8988T (cell line): ENCODE data around the gene DEFB123.
"Not testable (repeated sequence)": the region's sequence is repeated elsewhere in the genome, so short reads cannot be mapped to it uniquely, and the experiment has no call there.

ENCODE experiments used
- DNase-seq: peaks from one replicate; pipeline ENCODE4 v3.0.0; 2011

Gene DEFB123, protein sequence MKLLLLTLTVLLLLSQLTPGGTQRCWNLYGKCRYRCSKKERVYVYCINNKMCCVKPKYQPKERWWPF

DNA sequence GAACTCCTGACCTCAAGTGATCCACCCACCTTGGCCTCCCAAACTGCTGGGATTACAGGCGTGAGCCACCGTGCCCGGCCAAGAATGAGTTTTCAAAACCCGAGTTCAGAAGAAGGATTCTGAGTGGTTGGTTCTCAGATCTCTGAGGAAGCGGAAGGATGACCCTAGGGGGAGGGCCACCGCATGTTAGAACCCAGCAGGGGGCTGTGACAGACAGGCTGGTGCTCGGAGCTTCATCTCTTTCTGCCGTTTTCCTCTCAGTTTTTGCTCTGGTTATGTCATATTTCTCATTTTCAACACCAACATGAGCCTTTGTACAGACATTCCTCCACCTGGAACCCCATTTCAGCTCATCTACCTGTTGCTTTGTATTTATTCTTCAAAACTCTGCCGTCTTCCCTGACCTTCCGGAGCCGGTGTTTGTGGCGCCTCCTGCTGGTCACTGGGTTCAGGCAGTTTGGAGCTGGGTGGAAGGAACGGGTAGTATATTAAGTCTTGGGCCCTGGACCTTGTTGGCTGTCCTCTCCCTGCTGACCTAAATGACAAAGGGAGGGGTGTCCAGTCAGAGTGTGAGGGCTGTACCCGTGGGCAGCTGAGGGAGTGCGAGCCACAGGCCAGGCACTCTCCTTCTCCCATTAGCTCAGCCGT lies at the start of gene DEFB123:
Gene DEFB123, plus strand, starts transcription at position 621 of the 648 bp plus-strand sequence. CDS start 67 bp downstream, outside the sequence.
- DNase-seq, result no peak

DNA sequence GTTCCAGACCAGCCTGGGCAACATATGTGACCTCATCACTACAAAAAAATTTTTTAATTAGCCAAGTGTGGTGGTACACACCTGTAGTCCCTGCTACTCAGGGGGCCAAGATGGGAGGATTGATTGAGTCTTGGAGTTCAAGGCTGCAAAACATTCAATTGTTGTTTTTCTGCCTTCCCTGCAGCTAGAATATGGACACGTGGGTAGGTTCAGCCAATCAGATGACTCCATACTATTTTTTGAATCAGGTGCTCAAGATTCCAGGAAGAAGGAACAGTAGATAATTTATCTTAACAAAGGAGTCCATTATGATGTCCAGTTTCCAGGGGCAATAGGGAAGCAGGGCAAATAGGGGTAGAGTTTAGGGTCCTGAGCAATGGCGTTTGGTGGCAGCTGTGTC lies 47.6 kb upstream of the DEFB123 start:
- DNase-seq, result no peak

DNA sequence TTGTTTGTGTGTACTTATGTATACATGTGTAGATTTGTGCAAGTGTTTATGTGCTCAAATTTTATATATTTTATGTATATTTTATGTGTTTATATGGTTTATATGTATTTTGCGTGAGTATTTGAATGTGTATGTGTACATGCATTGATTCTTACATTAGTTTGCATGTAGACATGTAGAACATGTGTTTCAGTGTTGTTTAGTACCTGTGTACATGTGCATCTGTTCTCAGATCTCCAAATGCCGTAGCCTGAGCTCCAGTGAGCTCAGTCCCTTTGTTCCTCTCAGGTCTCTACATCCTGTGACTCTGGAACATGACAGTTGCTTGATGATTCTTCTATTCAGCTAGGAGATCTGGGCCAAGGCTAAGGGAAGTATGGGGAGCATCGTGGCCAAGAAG lies 45.5 kb upstream of the DEFB123 start:
- DNase-seq, result no peak

DNA sequence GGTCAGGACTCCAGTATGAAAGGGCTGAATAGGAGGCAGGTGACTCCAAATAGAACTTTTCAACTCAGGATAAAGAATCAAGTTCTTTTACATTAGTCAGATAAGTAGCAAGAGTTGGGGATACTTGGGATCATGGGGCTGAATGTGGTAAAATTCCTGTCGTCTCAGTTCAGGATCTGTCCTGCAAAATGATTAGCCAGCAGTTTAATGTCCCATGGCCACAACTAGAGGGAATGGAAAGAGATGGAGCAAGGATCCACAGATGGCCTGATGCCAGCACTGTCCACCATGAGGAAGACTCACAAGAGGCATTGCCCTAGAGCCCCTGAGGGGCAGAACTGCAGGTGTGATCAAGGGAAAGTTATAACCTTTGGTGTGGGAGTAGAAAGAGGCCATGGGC lies 36.5 kb upstream of the DEFB123 start:
- DNase-seq, result no peak

DNA sequence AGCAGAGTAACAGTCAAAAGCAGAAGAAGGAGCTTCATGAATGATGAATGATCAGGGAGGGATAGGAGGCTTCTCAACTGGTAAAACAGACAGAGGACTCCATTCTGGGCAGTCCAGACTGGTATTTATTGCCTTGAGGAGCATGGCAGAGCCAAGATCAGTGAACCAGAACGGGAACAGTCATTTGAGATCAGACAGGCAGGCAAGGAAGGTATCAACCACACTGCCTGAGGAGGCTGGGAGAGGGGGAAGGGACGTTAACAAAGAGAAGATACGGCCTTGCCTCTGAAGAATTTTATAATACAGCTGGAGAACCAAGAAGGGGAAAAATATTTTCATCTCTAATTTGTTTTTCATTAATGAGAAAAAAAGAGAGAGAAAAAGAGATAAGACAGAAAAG lies 34.3 kb upstream of the DEFB123 start, which contains the start of gene DEFB121:
Gene DEFB121, minus strand, starts transcription at position 101 of the 400 bp plus-strand sequence. Its CDS starts 63 bp downstream, at position 38.
- DNase-seq, result no peak

DNA sequence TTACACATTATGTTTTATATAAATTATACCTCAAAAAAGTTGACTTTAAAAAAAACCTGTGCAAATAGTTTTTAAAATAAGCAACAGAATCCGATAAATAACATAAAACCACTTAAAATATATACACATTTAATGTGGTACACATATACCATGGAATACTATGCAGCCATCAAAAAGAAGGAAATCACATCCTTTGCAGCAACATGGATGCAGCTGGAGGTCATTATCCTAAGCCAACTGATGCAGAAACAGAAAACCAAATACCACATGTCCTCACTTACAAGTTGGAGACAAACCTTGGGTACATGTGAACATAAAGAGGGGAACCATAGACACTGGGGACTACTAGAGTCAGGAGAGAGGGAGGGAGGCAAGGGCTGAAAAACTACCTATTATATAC lies 30.4 kb upstream of the DEFB123 start:
- DNase-seq, result no peak

DNA sequence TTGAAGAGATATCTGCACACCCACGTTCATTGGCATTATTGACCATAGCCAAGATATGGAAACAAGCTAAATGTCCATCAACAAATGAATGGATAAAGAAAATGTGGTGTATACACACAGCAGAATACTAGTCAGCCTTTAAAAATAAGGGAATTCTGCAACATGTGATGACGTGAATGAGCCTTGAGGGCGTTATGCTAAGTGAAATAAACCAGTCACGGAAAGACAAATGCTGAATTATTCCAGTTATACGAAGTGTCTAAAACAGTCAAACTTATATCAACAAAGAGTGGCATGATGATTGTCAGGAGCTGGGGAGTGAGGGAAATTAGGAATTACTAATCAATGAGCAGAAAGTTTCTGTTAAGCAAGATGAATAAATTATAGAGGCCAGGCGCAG lies 26.1 kb upstream of the DEFB123 start:
- no peak for DNase-seq

DNA sequence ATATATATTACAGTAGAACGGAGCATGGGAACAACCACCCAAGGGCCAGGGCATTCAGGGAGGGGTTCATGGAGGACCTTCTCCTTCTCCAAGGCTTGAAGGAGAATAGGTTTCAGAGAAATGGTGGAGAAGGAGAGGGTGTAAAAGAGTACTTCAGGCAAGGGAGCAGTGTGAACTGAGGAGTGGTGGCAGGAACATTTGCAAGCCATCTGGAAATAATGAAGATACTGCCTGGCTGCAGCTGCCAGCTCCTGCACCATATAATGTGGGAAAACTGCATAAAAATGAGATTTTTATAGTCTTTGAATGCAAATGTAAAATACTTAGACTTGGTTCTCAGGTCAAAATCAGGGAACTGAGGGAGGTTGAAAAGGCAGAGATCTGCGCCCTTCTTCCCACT lies 24.8 kb upstream of the DEFB123 start:
- no peak for DNase-seq

DNA sequence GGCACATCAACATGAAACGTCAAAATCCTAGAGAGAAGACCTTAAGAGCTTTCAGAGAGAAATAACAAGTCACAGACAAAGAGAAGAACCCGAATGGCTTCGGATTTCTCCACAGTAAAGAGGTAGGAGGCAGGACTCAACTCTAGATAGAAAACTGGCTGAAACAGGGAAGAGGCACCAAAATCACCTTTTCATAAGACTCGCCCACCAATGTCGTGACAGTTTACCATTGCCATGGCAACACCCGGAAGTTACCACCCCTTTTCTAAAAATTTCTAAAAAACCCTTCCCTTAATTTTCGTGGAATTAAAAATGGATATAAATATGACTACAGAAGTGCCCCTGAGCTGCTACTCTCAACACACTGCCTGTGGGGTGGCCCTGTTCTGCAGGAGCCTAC lies 22.1 kb upstream of the DEFB123 start:
- DNase-seq, result no peak

DNA sequence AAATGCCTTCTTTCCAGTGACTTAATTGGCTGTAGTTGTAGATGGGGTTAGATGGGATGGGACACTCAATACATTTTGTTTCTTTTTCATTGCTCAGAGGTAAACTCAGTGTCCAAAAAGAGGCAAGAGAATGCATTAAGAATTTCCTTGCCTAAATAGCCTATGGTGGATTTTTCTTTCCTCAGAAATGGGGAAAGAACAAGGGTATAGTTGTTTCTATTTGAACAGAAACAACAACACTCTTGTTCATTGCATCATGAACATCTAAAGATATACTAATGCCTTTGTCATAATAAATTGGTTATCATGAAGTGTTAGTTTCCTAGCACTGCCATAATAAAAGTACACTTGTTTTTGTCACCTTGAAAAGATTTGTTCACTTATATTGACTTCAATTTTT lies 14.6 kb upstream of the DEFB123 start:
- no peak for DNase-seq

DNA sequence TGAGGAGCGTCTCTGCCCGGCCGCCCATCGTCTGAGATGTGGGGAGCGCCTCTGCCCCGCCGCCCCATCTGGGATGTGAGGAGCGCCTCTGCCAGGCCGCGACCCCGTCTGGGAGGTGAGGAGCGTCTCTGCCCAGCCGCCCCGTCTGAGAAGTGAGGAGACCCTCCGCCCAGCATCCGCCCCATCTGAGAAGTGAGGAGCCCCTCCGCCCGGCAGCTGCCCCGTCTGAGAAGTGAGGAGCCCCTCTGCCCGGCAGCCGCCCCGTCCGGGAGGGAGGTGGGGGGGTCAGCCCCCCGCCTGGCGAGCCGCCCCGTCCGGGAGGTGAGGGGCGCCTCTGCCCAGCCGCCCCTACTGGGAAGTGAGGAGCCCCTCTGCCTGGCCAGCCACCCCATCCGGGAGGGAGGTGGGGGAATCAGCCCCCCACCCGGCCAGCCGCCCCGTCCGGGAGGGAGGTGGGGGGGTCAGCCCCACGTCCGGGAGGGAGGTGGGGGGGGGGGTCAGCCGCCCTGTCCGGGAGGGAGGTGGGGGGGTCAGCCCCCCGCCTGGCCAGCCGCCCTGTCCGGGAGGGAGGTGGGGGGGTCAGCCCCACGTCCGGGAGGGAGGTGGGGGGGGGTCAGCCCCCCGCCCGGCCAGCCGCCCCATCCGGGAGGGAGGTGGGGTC lies 13.4 kb upstream of the DEFB123 start:
- DNase-seq, result not testable (repeated sequence)

DNA sequence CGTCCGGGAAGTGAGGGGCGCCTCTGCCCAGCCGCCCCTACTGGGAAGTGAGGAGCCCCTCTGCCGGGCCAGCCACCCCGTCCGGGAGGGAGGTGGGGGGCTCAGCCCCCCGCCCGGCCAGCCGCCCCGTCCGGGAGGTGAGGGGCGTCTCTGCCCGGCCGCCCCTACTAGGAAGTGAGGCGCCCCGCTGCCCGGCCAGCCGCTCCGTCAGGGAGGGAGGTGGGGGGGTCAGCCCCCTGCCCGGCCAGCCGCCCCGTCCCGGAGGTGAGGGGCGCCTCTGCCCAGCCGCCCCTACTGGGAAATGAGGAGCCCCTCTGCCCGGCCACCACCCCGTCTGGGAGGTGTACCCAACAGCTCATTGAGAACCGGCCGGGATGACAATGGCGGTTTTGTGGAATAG lies 12.9 kb upstream of the DEFB123 start:
- not testable (repeated sequence) for DNase-seq

DNA sequence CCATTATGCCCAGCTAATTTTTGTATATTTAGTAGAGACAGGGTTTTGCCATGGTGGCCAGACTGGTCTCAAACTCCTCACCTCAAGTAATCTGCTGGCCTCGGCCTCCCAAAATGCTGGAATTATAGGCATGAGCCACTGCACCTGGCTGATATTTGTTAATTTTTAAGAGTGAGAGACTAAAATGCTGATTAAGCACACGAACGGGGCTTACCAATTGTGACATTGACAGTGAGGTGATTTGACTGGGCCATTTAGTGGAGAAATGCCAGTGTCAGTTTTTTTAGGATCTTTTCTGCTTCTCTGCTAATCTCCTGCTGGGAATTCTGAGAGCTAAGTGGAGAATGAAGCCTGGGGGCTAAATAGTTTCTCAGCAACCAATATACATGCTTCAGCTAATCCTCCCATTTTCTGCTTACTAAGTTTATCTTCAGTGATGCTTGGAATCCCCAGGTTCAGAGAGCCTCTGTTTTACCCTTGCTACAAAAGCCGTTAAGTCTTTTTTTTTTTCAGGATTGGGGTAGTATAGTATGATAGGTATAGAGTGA lies 9.8 kb upstream of the DEFB123 start:
- no peak for DNase-seq

DNA sequence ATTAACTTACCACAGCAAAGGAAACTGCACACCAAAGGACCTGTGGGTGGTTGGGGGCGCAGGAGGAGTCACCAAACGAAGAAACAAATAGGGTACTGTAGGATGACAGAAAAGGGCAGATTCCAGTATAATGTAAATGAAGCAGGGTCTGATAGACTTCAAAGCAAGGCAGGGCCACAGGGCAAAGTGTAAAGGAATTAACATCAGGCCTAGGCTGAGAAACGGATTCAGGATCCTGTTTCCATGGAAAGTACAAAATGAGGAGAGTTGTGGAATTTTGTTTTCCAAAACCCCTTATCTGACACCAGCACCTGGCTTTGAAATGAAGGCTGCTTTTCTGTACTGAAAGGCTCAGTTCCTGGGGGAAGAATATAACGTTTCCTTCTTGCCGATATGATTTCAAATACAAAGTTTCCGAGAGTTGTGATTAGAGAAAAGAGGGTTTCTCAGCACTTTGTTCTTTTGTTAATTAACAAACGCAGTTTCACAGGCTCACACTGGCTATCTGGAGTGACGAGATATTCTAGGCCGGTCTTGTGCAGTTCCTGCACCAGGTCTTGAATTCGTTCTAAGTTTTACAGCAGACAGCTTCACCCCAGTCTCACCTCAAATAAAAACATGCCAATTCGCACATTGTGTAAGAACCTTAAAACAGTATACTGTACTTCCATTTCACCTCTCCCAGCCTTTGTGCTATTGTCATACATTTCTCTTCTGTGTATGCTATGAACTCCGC lies 5.8 kb downstream of the DEFB123 start:
- DNase-seq, result no peak

DNA sequence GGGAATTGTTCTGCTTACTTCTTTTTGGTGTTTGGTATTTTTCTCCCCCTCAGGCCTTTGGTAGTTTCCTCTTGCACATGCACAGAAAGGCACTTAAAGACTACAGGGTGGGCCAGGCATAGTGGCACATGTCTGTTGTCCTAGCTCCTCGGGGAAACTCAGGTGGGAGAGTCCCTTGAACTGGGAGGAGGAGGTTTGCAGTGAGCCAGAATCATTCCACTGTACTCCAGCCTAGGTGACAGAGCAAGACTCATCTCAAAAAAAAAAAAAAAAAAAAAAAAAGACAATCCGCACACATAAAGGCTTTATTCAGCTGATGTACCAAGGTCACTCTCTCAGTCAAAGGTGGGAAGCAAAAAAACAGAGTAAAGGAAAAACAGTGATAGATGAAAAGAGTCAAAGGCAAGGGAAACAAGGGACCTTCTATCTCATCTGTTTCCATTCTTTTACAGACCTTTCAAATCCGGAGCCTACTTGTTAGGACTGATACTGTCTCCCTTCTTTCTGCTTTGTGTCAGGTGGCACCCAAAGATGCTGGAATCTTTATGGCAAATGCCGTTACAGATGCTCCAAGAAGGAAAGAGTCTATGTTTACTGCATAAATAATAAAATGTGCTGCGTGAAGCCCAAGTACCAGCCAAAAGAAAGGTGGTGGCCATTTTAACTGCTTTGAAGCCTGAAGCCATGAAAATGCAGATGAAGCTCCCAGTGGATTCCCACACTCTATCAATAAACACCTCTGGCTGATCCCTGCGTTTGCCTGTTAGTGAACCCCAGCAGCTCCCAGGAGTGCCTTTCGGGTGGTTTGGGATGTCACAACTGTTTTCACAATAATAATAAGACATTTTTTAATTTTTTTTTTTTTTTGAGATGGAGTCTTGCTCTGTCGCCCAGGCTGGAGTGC lies 9.3 kb downstream of the DEFB123 start:
- DNase-seq, result no peak

DNA sequence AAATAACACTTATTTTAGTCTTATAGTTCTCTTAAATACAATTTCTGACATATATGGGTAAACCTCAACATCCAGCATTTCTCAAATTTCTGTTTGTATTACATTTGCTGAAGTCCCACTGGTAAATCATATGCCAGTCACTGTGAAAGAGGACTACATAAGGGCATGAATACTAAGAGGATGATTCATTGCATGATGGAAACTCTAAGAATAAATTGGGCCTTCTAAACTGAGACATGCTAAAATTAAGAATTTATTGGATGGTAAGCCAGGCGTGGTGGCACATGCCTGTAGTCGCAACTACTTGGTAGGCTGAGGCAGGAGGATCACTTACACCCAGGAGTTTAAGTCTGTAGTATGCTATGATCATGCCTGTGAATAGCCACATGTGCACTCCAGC lies 12.1 kb downstream of the DEFB123 start:
- DNase-seq, result no peak

DNA sequence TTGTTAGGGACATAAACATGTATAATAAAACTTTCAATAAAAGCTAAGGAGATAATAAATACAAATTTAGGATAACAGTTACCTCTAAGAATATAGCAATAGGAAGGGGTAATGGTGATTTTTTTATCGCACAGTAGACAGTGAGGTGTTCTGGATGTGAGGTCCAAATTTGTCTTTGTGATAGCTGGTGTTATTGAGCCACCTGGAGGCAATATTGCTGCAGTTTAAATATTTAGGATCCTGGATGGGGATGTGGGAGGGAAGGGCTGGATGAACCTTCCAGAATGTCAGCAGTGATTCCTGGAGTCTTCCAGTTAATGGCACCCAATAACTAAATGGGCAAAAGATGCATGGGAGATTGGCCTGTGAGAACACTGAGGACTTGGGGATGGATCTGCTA lies 13.9 kb downstream of the DEFB123 start:
- DNase-seq, result no peak

DNA sequence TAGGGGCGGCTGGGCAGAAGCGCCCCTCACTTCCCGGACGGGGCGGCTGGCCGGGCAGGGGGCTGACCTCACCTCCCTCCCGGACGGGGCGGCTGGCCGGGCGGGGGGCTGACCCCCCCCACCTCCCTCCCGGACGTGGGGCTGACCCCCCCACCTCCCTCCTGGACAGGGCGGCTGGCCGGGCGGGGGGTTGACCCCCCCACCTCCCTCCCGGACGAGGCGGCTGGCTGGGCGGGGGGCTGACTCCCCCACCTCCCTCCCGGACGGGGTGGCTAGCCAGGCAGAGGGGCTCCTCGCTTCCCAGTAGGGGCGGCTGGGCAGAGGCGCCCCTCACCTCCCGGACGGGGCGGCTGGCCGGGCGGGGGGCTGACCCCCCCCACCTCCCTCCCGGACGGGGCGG lies 30.5 kb downstream of the DEFB123 start:
- DNase-seq, result not testable (repeated sequence)

DNA sequence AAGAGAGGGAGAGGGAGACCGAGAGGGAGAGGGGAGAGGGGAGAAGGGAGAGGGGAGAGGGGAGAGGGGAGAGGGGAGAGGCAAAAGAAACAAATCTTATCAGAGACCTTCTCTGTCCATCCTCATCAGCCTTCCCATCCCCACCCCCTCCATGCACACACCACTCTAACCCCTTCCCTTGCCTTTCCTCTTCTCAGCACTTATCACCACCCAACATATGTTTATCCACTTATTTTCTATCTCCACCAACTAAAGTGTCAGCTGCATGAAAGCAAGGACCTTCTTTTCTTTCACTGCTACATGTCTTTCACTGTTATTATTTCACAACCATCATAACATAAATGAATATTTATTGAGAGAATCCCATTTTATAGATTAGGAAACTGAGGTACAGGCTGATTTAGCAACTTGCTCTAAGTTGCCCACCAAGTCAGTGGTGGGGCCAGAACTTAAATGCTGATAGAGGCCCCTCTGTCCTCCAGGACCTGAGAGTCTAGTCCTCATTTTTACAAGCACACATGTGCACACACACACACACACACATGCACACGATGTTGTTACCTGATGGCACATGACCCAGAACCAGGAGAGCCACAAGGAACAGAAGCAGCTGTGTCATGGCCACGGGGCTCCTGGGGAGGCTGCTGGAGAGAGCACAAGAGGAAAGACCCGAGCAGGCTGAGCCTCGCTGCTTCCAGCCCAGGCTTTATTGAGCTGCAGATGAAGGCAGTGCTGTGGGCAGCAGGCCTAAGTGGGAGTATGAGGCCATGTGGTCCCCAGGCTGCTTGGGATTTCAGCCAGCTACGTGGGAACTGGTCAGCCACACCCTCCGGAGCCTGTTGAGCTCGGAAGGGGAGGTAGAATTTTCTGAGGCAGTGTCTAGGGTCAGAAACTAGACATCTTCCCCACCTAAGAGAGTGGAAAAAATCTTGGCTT lies 32.2 kb downstream of the DEFB123 start:
- no peak for DNase-seq

DNA sequence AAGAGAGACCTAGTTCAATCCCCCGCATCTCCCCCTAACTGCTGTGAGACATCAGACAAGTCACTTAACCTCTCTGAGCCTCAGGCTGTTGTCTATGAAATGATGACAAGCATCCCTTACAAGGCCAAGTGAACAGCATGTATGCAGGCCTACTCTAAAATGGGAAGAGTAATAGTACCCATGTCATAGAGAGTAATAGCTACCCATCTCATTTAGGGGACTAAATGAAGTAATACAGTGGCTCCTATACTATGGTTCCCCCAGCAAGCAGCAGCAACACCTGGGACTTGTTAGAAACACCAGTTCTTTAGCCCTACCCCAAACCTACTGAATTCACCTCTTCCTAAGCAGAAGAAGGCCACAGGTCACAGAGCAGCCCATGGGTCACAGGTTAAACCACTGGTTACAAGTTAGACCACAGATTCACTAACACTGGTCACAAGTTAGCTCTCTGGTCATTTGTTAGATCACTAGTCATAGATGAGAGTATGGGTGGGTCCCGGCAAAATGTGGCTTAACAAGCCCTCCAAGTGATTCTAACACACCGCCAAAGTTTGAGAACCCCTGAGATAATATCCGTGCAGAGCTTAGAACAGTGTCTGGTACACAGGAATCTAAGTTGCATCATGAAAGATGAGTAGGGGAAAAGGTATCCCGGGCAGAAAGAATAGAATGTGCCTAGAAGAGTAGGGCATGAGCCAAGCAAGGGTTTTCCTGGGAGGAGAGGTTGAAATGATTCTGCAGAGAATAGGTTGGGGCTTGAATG lies 33.1 kb downstream of the DEFB123 start:
- peak; percentile 47 for DNase-seq

DNA sequence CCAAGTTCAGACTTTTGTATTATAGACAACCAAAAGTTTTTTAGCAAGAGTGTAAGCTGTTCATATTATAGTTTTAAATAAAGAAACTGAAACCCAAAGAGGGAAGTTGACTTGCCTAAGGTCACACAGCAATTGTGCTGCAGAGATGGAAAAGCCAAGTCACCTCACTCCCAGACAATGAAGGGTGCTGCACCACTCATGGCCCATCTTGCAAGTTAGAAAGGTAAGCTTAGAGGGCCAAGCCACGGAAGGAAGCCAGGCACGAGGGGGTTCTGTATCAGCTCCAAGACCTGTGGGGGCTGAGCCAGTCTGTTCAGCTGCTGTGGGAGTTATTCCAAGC lies 33.6 kb downstream of the DEFB123 start:
- no peak for DNase-seq
